Medulla oblongata (tissue), 1 donor: ENCODE data around the gene CHST15.
A peak's percentile ranks its signal among the peaks of the same experiment; 100 is the strongest.

Experiments used
- DNase-seq: peaks from one replicate; pipeline ENCODE4 v3.0.0-alpha.2; 2015; ENCODE audit errors: extremely low spot score

CHST15 gene

GRCh38 chr10:124082555-124082954 is 10.8 kb downstream of the CHST15 start:
- no peak for DNase-seq

GRCh38 chr10:124081547-124082140 is 11.8 kb downstream of the CHST15 start:
- DNase-seq: no peak

- no peak for DNase-seq
Observed at GRCh38 chr10:124079864-124080263, 13.5 kb downstream of the CHST15 start.

- DNase-seq: no peak
Observed at GRCh38 chr10:124078714-124079113, 14.7 kb downstream of the CHST15 start.

GRCh38 chr10:124078028-124078427 is 15.4 kb downstream of the CHST15 start:
- no peak for DNase-seq

- no peak for DNase-seq
Observed at GRCh38 chr10:124077208-124077993, 16.0 kb downstream of the CHST15 start.

GRCh38 chr10:124076148-124076733 is 17.2 kb downstream of the CHST15 start:
- no peak for DNase-seq

- DNase-seq: peak; percentile 78
Observed at GRCh38 chr10:124075231-124075955, 18.0 kb downstream of the CHST15 start.

GRCh38 chr10:124074501-124075109 is 18.8 kb downstream of the CHST15 start:
- peak; percentile 55 for DNase-seq

- no peak for DNase-seq
Observed at GRCh38 chr10:124073978-124074377, 19.4 kb downstream of the CHST15 start.

GRCh38 chr10:124072541-124072940 is 20.9 kb downstream of the CHST15 start:
- no peak for DNase-seq

- no peak for DNase-seq
Observed at GRCh38 chr10:124072106-124072505, 21.3 kb downstream of the CHST15 start.

- DNase-seq: no peak
Observed at GRCh38 chr10:124071141-124071540, 22.3 kb downstream of the CHST15 start.

- no peak for DNase-seq
Observed at GRCh38 chr10:124070666-124071065, 22.7 kb downstream of the CHST15 start.

GRCh38 chr10:124069341-124070264 is 23.8 kb downstream of the CHST15 start:
- no peak for DNase-seq

GRCh38 chr10:124068929-124069328 is 24.5 kb downstream of the CHST15 start:
- no peak for DNase-seq

- DNase-seq: no peak
Observed at GRCh38 chr10:124067825-124068400, 25.5 kb downstream of the CHST15 start.

- peak; percentile 73 for DNase-seq
Observed at GRCh38 chr10:124066781-124067714, 26.4 kb downstream of the CHST15 start.

GRCh38 chr10:124066126-124066700 is 27.2 kb downstream of the CHST15 start:
- no peak for DNase-seq
